Mucosa of rectum (tissue), 2 donors: ENCODE measurements around the gene KPNA3.

ENCODE experiments used
- H3K27ac ChIP-seq, 2 donors: one replicate each; pipeline ENCODE4 v1.7.0; 2013; ENCODE audit warnings: inconsistent platforms in 2 of 2, low read depth in 2 of 2, low read length in 2 of 2
- H3K27me3 ChIP-seq, 2 donors: one replicate each; pipeline ENCODE4 v1.7.0; 2013; ENCODE audit warnings: low read length in 2 of 2; ENCODE audit not compliant: control insufficient read depth in 2 of 2, insufficient read depth in 2 of 2
- H3K36me3 ChIP-seq, 2 donors: one replicate each; pipeline ENCODE4 v1.7.0; 2013; ENCODE audit warnings: low read length in 2 of 2; ENCODE audit not compliant: control insufficient read depth in 2 of 2, insufficient read depth in 2 of 2
- H3K4me1 ChIP-seq, 2 donors: one replicate each; pipeline ENCODE4 v1.7.0; 2013; ENCODE audit warnings: low read length in 2 of 2, mild to moderate bottlenecking in 1 of 2; ENCODE audit not compliant: control insufficient read depth in 2 of 2, insufficient read depth in 2 of 2
- H3K4me3 ChIP-seq, 2 donors: one replicate each; pipeline ENCODE4 v1.7.0; 2013; ENCODE audit warnings: low read length in 2 of 2
- H3K9ac ChIP-seq, 2 donors: one replicate each; pipeline ENCODE4 v1.7.0; 2013; ENCODE audit warnings: low read length in 2 of 2, low read depth in 1 of 2, mild to moderate bottlenecking in 1 of 2
- H3K9me3 ChIP-seq, 2 donors: one replicate each; pipeline ENCODE4 v1.7.0; 2013; ENCODE audit warnings: low read length in 2 of 2; ENCODE audit not compliant: control insufficient read depth in 2 of 2
- donor health status: healthy.
- donor health status: Normal muscosa, but diverticular disease.

The KPNA3 gene

GRCh38 chr13:49760558-49760957 lies 31.9 kb downstream of the KPNA3 start:
- Histone ChIP-seq H3K4me1 (no peaks in the 10 kb centered on the region), H3K9me3 (no peaks in the 10 kb centered on the region), H3K27me3 (no peaks in the 10 kb centered on the region), H3K36me3 (no peaks in the 10 kb centered on the region), H3K9ac (no peak overlapping the region), H3K27ac (no peak overlapping the region), H3K4me3 (no peak overlapping the region)

- Histone ChIP-seq H3K36me3 (no peaks in the 10 kb centered on the region), H3K27me3 (no peaks in the 10 kb centered on the region), H3K27ac (no peak overlapping the region), H3K9me3 (no peaks in the 10 kb centered on the region), H3K4me3 (no peak overlapping the region), H3K9ac (no peak overlapping the region), H3K4me1 (no peaks in the 10 kb centered on the region)
Measured at GRCh38 chr13:49759503-49759902, 33.0 kb downstream of the KPNA3 start.

- H3K4me1 ChIP-seq: no peaks in the 10 kb centered on the region
- H3K36me3 ChIP-seq: no peaks in the 10 kb centered on the region
- H3K9me3 ChIP-seq: no peaks in the 10 kb centered on the region
- no peak overlapping the region for H3K4me3 ChIP-seq
- H3K9ac ChIP-seq: no peak overlapping the region
- H3K27ac ChIP-seq: no peak overlapping the region
- no peaks in the 10 kb centered on the region for H3K27me3 ChIP-seq
Measured at GRCh38 chr13:49756263-49756662, 36.2 kb downstream of the KPNA3 start.

GRCh38 chr13:49754146-49754545 lies 38.3 kb downstream of the KPNA3 start:
- Histone ChIP-seq H3K36me3 (no peaks in the 10 kb centered on the region), H3K27me3 (no peaks in the 10 kb centered on the region), H3K4me1 (no peaks in the 10 kb centered on the region), H3K4me3 (no peak overlapping the region), H3K9me3 (no peaks in the 10 kb centered on the region), H3K27ac (no peak overlapping the region), H3K9ac (no peak overlapping the region)

GRCh38 chr13:49749848-49750247 lies 42.6 kb downstream of the KPNA3 start:
- no peaks in the 10 kb centered on the region for H3K27me3 ChIP-seq
- H3K9me3 ChIP-seq: no peaks in the 10 kb centered on the region
- H3K4me1 ChIP-seq: no peaks in the 10 kb centered on the region
- H3K27ac ChIP-seq: no peak overlapping the region
- H3K9ac ChIP-seq: no peak overlapping the region
- peaks cover 0 to 2% of the 10 kb centered on the region in 2 donors for H3K36me3 ChIP-seq
- H3K4me3 ChIP-seq: no peak overlapping the region

GRCh38 chr13:49746111-49746510 lies 46.4 kb downstream of the KPNA3 start:
- H3K4me3 ChIP-seq: no peak overlapping the region
- peaks cover 0 to 2% of the 10 kb centered on the region in 2 donors for H3K36me3 ChIP-seq
- no peaks in the 10 kb centered on the region for H3K9me3 ChIP-seq
- H3K4me1 ChIP-seq: no peaks in the 10 kb centered on the region
- no peak overlapping the region for H3K27ac ChIP-seq
- no peaks in the 10 kb centered on the region for H3K27me3 ChIP-seq
- no peak overlapping the region for H3K9ac ChIP-seq

GRCh38 chr13:49740870-49741269 lies 51.6 kb downstream of the KPNA3 start:
- Histone ChIP-seq H3K36me3 (peaks cover 0 to 2% of the 10 kb centered on the region in 2 donors), H3K4me3 (no peak overlapping the region), H3K9me3 (no peaks in the 10 kb centered on the region), H3K27ac (no peak overlapping the region), H3K4me1 (peaks cover 0 to 3% of the 10 kb centered on the region in 2 donors), H3K9ac (no peak overlapping the region), H3K27me3 (no peaks in the 10 kb centered on the region)

- H3K4me1 ChIP-seq: peaks cover 0 to 3% of the 10 kb centered on the region in 2 donors
- no peaks in the 10 kb centered on the region for H3K36me3 ChIP-seq
- no peak overlapping the region for H3K4me3 ChIP-seq
- H3K9ac ChIP-seq: no peak overlapping the region
- H3K27ac ChIP-seq: no peak overlapping the region
- no peaks in the 10 kb centered on the region for H3K27me3 ChIP-seq
- no peaks in the 10 kb centered on the region for H3K9me3 ChIP-seq
Measured at GRCh38 chr13:49739498-49740187, 52.8 kb downstream of the KPNA3 start.

- Histone ChIP-seq H3K4me1 (no peaks in the 10 kb centered on the region), H3K36me3 (peaks cover 0 to 12% of the 10 kb centered on the region in 2 donors), H3K4me3 (no peak overlapping the region), H3K9ac (no peak overlapping the region), H3K27ac (no peak overlapping the region), H3K9me3 (no peaks in the 10 kb centered on the region), H3K27me3 (no peaks in the 10 kb centered on the region)
Measured at GRCh38 chr13:49733181-49733951, 59.1 kb downstream of the KPNA3 start.

GRCh38 chr13:49731766-49732165 lies 60.7 kb downstream of the KPNA3 start:
- H3K9me3 ChIP-seq: no peaks in the 10 kb centered on the region
- no peak overlapping the region for H3K27ac ChIP-seq
- H3K4me1 ChIP-seq: no peaks in the 10 kb centered on the region
- H3K27me3 ChIP-seq: no peaks in the 10 kb centered on the region
- H3K9ac ChIP-seq: no peak overlapping the region
- H3K36me3 ChIP-seq: peaks cover 0 to 14% of the 10 kb centered on the region in 2 donors
- no peak overlapping the region for H3K4me3 ChIP-seq
